Measurements from ENCODE around the gene CDC27. TPM values are rescaled to one million over a fixed set of nuclear protein-coding genes. Genes with fewer than 3 reads are reported as not detected.
"Not testable (repeated sequence)": the region's sequence is repeated elsewhere in the genome, so short reads cannot be mapped to it uniquely, and the experiment has no call there.

The CDC27 gene
- total RNA-seq, 5 donors from 2014 or later (not counting 1 experiment from before 2014, with no cell fraction given): 54.6 to 66.0 (median 58.6) TPM

- no CpG with 5 or more reads among the region's 2 CpGs for WGBS (ENCODE audit: insufficient coverage)
- Histone ChIP-seq H3K36me3 (ENCODE audit: control insufficient read depth in 2 of 2, extremely low read depth in 1 of 2, insufficient read depth in 1 of 2, low read length in 1 of 2) (no peaks in the 10 kb centered on the region), H3K27me3 (replicated peaks in 1 of 2; ENCODE audit: control insufficient read depth in 2 of 2, extremely low read depth in 1 of 2, insufficient read depth in 2 of 2, low read length in 1 of 2) (peaks cover 0 to 7% of the 10 kb centered on the region in 2 experiments), H3K4me1 (ENCODE audit: control insufficient read depth in 1 of 2, extremely low read depth in 1 of 2, insufficient read depth in 2 of 2, low read length in 2 of 2) (peaks cover 5 to 12% of the 10 kb centered on the region in 2 experiments), H3K27ac (ENCODE audit: low read length) (no peak overlapping the region), H3K9me3 (no peaks in the 10 kb centered on the region), H3K4me3 (ENCODE audit: control insufficient read depth in 1 of 2, extremely low read depth in 1 of 2, low read length in 1 of 2) (no peak overlapping the region)
- DNase-seq: no peak
- ChIA-PET CTCF (no interaction called here), POLR2A (interaction anchor here in 1 of 2 donors (0.7 kb wide), 1 partner anchor 89 kb away, joined by 3 read pairs; no protein-coding TSS in a partner anchor)
- Mint-ChIP-seq H3K27ac (no peak overlapping the region), H3K4me1 (peaks cover 17 to 24% (median 21%) of the 10 kb centered on the region in 3 donors), H3K4me3 (no peak overlapping the region), H3K27me3 (peaks cover 4 to 6% of the 10 kb centered on the region in 2 donors), H3K36me3 (no peaks in the 10 kb centered on the region), H3K9me3 (no peaks in the 10 kb centered on the region)
- ATAC-seq (replicated peaks in 1 of 4): no peak
These were observed 37.0 kb upstream of the CDC27 start for GRCh38 chr17:47225911-47226688.

GRCh38 chr17:47225436-47225858 lies 36.4 kb upstream of the CDC27 start:
- Mint-ChIP-seq H3K36me3 (no peaks in the 10 kb centered on the region), H3K27me3 (peaks cover 0 to 3% of the 10 kb centered on the region in 2 donors), H3K27ac (no peak overlapping the region), H3K9me3 (no peaks in the 10 kb centered on the region), H3K4me3 (no peak overlapping the region), H3K4me1 (peaks cover 24 to 25% (median 24%) of the 10 kb centered on the region in 3 donors)
- ChIA-PET POLR2A (no interaction called here), CTCF (no interaction called here)
- Histone ChIP-seq H3K27me3 (replicated peaks in 1 of 2; ENCODE audit: control insufficient read depth in 2 of 2, extremely low read depth in 1 of 2, insufficient read depth in 2 of 2, low read length in 1 of 2) (peaks cover 0 to 3% of the 10 kb centered on the region in 2 experiments), H3K4me3 (ENCODE audit: control insufficient read depth in 1 of 2, extremely low read depth in 1 of 2, low read length in 1 of 2) (no peak overlapping the region), H3K4me1 (ENCODE audit: control insufficient read depth in 1 of 2, extremely low read depth in 1 of 2, insufficient read depth in 2 of 2, low read length in 2 of 2) (peaks cover 7 to 18% of the 10 kb centered on the region in 2 experiments), H3K9me3 (no peaks in the 10 kb centered on the region), H3K27ac (ENCODE audit: low read length) (no peak overlapping the region), H3K36me3 (ENCODE audit: control insufficient read depth in 2 of 2, extremely low read depth in 1 of 2, insufficient read depth in 1 of 2, low read length in 1 of 2) (no peaks in the 10 kb centered on the region)
- 86% methylated on average over 2 of the region's 3 CpGs for WGBS (ENCODE audit: insufficient coverage)
- no peak for ATAC-seq (replicated peaks in 1 of 4)
- DNase-seq: no peak

DNA sequence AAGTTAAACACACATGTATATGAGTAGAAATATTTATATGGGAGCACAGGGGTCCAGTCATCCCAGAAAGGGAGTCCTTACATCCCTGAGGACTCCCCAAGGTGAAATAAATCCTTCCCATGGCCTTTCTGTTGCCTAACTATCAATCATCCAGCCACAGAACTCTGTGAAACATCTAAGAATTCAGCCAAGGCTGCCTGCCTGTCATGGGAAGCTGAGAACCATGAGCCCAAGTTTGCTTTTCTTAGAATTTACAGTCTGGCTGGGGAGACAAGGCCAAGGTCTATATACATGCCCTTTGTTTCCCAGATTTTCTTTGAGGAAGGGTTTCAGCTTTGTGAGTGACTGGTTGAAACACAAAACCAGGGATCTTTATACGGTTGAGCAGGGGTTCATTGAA lies 35.9 kb upstream of the CDC27 start:
- Mint-ChIP-seq H3K9me3 (no peaks in the 10 kb centered on the region), H3K36me3 (no peaks in the 10 kb centered on the region), H3K4me3 (no peak overlapping the region), H3K27me3 (no peaks in the 10 kb centered on the region), H3K27ac (no peak overlapping the region), H3K4me1 (peaks cover 24 to 25% (median 25%) of the 10 kb centered on the region in 3 donors)
- Histone ChIP-seq H3K27me3 (replicated peaks in 1 of 2; ENCODE audit: control insufficient read depth in 2 of 2, extremely low read depth in 1 of 2, insufficient read depth in 2 of 2, low read length in 1 of 2) (peaks cover 0 to 2% of the 10 kb centered on the region in 2 experiments), H3K27ac (ENCODE audit: low read length) (no peak overlapping the region), H3K36me3 (ENCODE audit: control insufficient read depth in 2 of 2, extremely low read depth in 1 of 2, insufficient read depth in 1 of 2, low read length in 1 of 2) (no peaks in the 10 kb centered on the region), H3K4me3 (ENCODE audit: control insufficient read depth in 1 of 2, extremely low read depth in 1 of 2, low read length in 1 of 2) (no peak overlapping the region), H3K4me1 (ENCODE audit: control insufficient read depth in 1 of 2, extremely low read depth in 1 of 2, insufficient read depth in 2 of 2, low read length in 2 of 2) (peaks cover 5 to 21% of the 10 kb centered on the region in 2 experiments), H3K9me3 (no peaks in the 10 kb centered on the region)
- ChIA-PET POLR2A (no interaction called here), CTCF (no interaction called here)
- ATAC-seq (replicated peaks in 1 of 4) (no peak), DNase-seq (no peak)
- WGBS (ENCODE audit: insufficient coverage): 83% methylated on average over 1 of the region's 1 CpG

DNA sequence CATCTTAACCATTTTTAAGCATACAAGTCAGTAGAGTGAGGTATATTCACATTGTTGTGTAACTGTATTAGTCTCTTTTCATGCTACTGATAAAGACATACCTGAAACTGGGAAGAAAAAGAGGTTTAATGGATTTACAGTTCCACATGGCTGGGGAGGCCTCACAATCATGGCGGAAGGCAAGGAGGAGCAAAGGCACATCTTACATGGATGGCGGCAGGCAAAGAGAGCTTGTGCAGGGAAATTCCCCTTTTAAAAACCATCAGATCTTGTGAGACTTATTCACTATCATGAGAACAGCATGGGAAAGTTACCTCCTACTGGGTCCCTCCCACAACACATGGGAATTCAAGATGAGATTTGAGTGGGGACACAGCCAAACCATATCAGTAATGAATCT lies 35.0 kb upstream of the CDC27 start:
- H3K27me3 ChIP-seq (replicated peaks in 1 of 2; ENCODE audit: control insufficient read depth in 2 of 2, extremely low read depth in 1 of 2, insufficient read depth in 2 of 2, low read length in 1 of 2); H3K27ac Mint-ChIP-seq; H3K27ac ChIP-seq (ENCODE audit: low read length); H3K9me3 Mint-ChIP-seq; H3K27me3 Mint-ChIP-seq; DNase-seq; H3K9me3 ChIP-seq; ATAC-seq (replicated peaks in 1 of 4); CTCF ChIA-PET; H3K36me3 Mint-ChIP-seq; H3K36me3 ChIP-seq (ENCODE audit: control insufficient read depth in 2 of 2, extremely low read depth in 1 of 2, insufficient read depth in 1 of 2, low read length in 1 of 2); H3K4me3 ChIP-seq (ENCODE audit: control insufficient read depth in 1 of 2, extremely low read depth in 1 of 2, low read length in 1 of 2); H3K4me3 Mint-ChIP-seq: not testable (repeated sequence)
- 93% methylated on average over 2 of the region's 2 CpGs for WGBS (ENCODE audit: insufficient coverage)
- H3K4me1 Mint-ChIP-seq: peaks cover 18 to 26% (median 25%) of the 10 kb centered on the region in 3 donors
- POLR2A ChIA-PET: interaction anchor here in 1 of 2 donors (0.5 kb wide), 1 partner anchor 25 kb away, joined by 4 read pairs; no protein-coding TSS in a partner anchor
- H3K4me1 ChIP-seq (ENCODE audit: control insufficient read depth in 1 of 2, extremely low read depth in 1 of 2, insufficient read depth in 2 of 2, low read length in 2 of 2): peaks cover 3 to 23% of the 10 kb centered on the region in 2 experiments

GRCh38 chr17:47223460-47223859 lies 34.4 kb upstream of the CDC27 start:
- Histone ChIP-seq H3K27ac (ENCODE audit: low read length) (no peak overlapping the region), H3K36me3 (ENCODE audit: control insufficient read depth in 2 of 2, extremely low read depth in 1 of 2, insufficient read depth in 1 of 2, low read length in 1 of 2) (no peaks in the 10 kb centered on the region), H3K4me1 (ENCODE audit: control insufficient read depth in 1 of 2, extremely low read depth in 1 of 2, insufficient read depth in 2 of 2, low read length in 2 of 2) (peaks cover 3 to 30% of the 10 kb centered on the region in 2 experiments), H3K27me3 (replicated peaks in 1 of 2; ENCODE audit: control insufficient read depth in 2 of 2, extremely low read depth in 1 of 2, insufficient read depth in 2 of 2, low read length in 1 of 2) (peaks cover 0 to 2% of the 10 kb centered on the region in 2 experiments), H3K9me3 (no peaks in the 10 kb centered on the region), H3K4me3 (ENCODE audit: control insufficient read depth in 1 of 2, extremely low read depth in 1 of 2, low read length in 1 of 2) (no peak overlapping the region)
- DNase-seq: no peak
- WGBS (ENCODE audit: insufficient coverage): 93% methylated on average over 3 of the region's 5 CpGs
- H3K9me3 Mint-ChIP-seq: no peaks in the 10 kb centered on the region
- H3K27ac Mint-ChIP-seq: no peak overlapping the region
- ATAC-seq (replicated peaks in 1 of 4): no peak
- H3K36me3 Mint-ChIP-seq: no peaks in the 10 kb centered on the region
- H3K4me1 Mint-ChIP-seq: peaks cover 21 to 32% (median 32%) of the 10 kb centered on the region in 3 donors
- POLR2A ChIA-PET: interaction anchor here in 1 of 2 donors (0.5 kb wide), 1 partner anchor 24 kb away, joined by 4 read pairs; no protein-coding TSS in a partner anchor
- H3K4me3 Mint-ChIP-seq: no peak overlapping the region
- no peaks in the 10 kb centered on the region for H3K27me3 Mint-ChIP-seq
- CTCF ChIA-PET: no interaction called here

- Mint-ChIP-seq H3K4me3 (no peak overlapping the region), H3K27ac (no peak overlapping the region), H3K9me3 (no peaks in the 10 kb centered on the region), H3K27me3 (no peaks in the 10 kb centered on the region), H3K4me1 (peaks cover 23 to 35% (median 35%) of the 10 kb centered on the region in 3 donors), H3K36me3 (no peaks in the 10 kb centered on the region)
- peaks cover 0 to 2% of the 10 kb centered on the region in 2 experiments for H3K27me3 ChIP-seq (replicated peaks in 1 of 2; ENCODE audit: control insufficient read depth in 2 of 2, extremely low read depth in 1 of 2, insufficient read depth in 2 of 2, low read length in 1 of 2)
- no peaks in the 10 kb centered on the region for H3K9me3 ChIP-seq
- ATAC-seq (replicated peaks in 1 of 4) (no peak), DNase-seq (no peak)
- H3K27ac ChIP-seq (ENCODE audit: low read length): no peak overlapping the region
- ChIA-PET CTCF (no interaction called here), POLR2A (no interaction called here)
- H3K4me1 ChIP-seq (ENCODE audit: control insufficient read depth in 1 of 2, extremely low read depth in 1 of 2, insufficient read depth in 2 of 2, low read length in 2 of 2): peaks cover 4 to 32% of the 10 kb centered on the region in 2 experiments
- H3K4me3 ChIP-seq (ENCODE audit: control insufficient read depth in 1 of 2, extremely low read depth in 1 of 2, low read length in 1 of 2): no peak overlapping the region
- no peaks in the 10 kb centered on the region for H3K36me3 ChIP-seq (ENCODE audit: control insufficient read depth in 2 of 2, extremely low read depth in 1 of 2, insufficient read depth in 1 of 2, low read length in 1 of 2)
- WGBS (ENCODE audit: insufficient coverage): 95% methylated on average over 2 of the region's 3 CpGs
These were observed 33.9 kb upstream of the CDC27 start for GRCh38 chr17:47223007-47223406.

Measured in T-cell (primary cell).